Measurements from ENCODE around the gene PPFIBP2. TPM values are rescaled to one million over a fixed set of nuclear protein-coding genes. Genes with fewer than 3 reads are reported as not detected.
A peak's percentile ranks its signal among the peaks of the same experiment; 100 is the strongest.
"Not testable (repeated sequence)": the region's sequence is repeated elsewhere in the genome, so short reads cannot be mapped to it uniquely, and the experiment has no call there.

Gene PPFIBP2
- total RNA-seq, 1 donor from 2014 or later = 24.1 TPM

- Histone ChIP-seq H3K4me3 (no peak overlapping the region), H3K27me3 (ENCODE audit: low read depth) (no peaks in the 10 kb centered on the region), H3K4me1 (no peaks in the 10 kb centered on the region), H3K36me3 (peaks cover 49% of the 10 kb centered on the region), H3K9me3 (no peaks in the 10 kb centered on the region), H3K27ac (no peak overlapping the region)
- no peak for DNase-seq
- no peak for TF ChIP-seq CTCF (IDR thresholded peaks at IDR 0.05)
- intact Hi-C loops (cut with DNase I) = no loop called here
- no peak for ATAC-seq
Measured at GRCh38 chr11:7655253-7656217, 141.7 kb downstream of the PPFIBP2 start.

DNA sequence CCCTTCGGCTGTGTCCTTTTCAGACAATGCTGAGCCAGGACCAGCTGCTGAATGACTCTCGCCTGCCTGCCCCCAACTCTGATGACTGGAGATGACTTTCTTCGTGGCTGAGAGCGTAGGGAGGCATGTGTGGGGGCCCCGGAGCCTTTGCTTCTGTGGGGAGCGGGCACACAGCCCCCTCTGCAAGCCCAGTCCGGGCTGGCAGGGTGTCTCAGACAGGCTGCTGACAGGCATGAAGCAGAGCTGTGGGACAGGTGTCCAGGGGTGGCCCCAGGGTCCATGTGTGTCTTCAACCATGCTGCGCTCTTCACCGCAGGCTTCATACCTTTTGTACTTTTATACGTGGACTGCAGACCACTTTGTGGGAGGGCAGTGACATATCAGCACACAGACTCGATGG is 142.9 kb downstream of the PPFIBP2 start:
- DNase-seq (no peak), ATAC-seq (peak in 1 of 2 donors; percentile 10)
- H3K4me1 ChIP-seq = no peaks in the 10 kb centered on the region
- no peak for TF ChIP-seq CTCF (IDR thresholded peaks at IDR 0.05)
- no peak overlapping the region for H3K27ac ChIP-seq
- no peak overlapping the region for H3K4me3 ChIP-seq
- H3K9me3 ChIP-seq = no peaks in the 10 kb centered on the region
- intact Hi-C loops (cut with DNase I) = no loop called here
- H3K36me3 ChIP-seq = peaks cover 39% of the 10 kb centered on the region
- no peaks in the 10 kb centered on the region for H3K27me3 ChIP-seq (ENCODE audit: low read depth)

DNA sequence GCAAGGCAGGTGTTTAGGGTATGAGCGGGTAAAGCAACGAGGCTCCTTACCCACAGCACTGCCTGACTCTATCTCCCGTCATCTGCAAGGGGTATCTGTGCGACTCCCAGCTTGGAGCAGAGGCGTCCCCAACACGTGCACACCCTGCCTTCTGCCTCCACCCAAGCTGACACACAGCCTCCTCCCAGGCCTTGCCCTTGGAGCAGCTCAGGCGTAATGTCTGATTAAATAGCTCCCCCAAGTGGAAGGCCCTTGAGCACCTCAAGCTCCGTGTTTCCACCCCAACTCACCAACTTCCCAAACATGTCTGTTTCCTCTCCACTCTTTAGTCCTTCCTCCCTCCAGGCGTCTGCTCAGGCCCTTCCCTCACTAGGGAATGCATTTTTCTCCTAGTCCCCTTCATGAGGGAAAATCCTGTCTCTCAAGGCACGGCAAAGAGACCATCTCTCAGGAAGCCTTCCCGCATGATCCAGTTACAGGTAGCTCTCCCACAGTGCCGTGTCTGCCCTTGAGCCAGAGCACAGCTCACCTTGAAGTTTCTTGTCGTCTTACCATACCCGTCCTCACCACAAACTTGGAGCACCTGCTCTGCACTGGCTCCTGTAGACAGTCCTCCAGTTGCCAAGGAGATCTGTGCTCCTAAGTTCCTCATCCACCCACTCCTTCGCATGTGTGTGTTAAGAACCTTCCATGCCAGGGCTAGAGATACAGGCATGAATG is 143.7 kb downstream of the PPFIBP2 start:
- no peak overlapping the region for H3K27ac ChIP-seq
- H3K4me1 ChIP-seq = no peaks in the 10 kb centered on the region
- H3K27me3 ChIP-seq (ENCODE audit: low read depth) = no peaks in the 10 kb centered on the region
- DNase-seq = peak; percentile 66
- ATAC-seq = peak; percentile 93 to 96
- peak; percentile 55 for TF ChIP-seq CTCF (IDR thresholded peaks at IDR 0.05)
- no peaks in the 10 kb centered on the region for H3K9me3 ChIP-seq
- H3K36me3 ChIP-seq = peaks cover 31% of the 10 kb centered on the region
- intact Hi-C loops (cut with DNase I) = no loop called here
- no peak overlapping the region for H3K4me3 ChIP-seq

DNA sequence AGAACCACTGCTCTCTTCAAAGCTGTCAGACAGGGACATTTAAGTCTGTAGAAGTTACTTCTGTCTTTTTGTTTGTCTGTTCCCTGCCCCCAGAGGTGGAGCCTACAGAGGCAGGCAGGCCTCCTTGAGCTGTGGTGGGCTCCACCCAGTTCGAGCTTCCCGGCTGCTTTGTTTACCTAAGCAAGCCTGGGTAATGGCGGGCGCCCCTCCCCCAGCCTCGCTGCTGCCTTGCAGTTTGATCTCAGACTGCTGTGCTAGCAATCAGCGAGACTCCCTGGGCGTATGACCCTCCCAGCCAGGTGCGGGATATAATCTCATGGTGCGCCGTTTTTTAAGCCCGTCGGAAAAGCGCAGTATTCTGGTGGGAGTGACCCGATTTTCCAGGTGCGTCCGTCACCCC is 149.7 kb downstream of the PPFIBP2 start:
- DNase-seq; H3K4me1 ChIP-seq; ATAC-seq; H3K36me3 ChIP-seq; H3K27me3 ChIP-seq (ENCODE audit: low read depth); H3K4me3 ChIP-seq; intact Hi-C loops (cut with DNase I); H3K9me3 ChIP-seq; H3K27ac ChIP-seq: not testable (repeated sequence)

GRCh38 chr11:7664867-7665266 is 151.1 kb downstream of the PPFIBP2 start:
- Histone ChIP-seq H3K27ac (no peak overlapping the region), H3K36me3 (no peaks in the 10 kb centered on the region), H3K27me3 (ENCODE audit: low read depth) (no peaks in the 10 kb centered on the region), H3K4me3 (no peak overlapping the region), H3K4me1 (peaks cover 4% of the 10 kb centered on the region), H3K9me3 (no peaks in the 10 kb centered on the region)
- no peak for TF ChIP-seq CTCF (IDR thresholded peaks at IDR 0.05)
- DNase-seq (no peak), ATAC-seq (no peak)
- intact Hi-C loops (cut with DNase I) = no loop called here
